HG02610 (cell line): ENCODE results near the gene ZFYVE28.
A peak's percentile ranks its signal among the peaks of the same experiment; 100 is the strongest.

Experiments
- ATAC-seq: cut with Tn5 transposase; IDR thresholded peaks from one replicate; pipeline ENCODE4 v1.9.1; 2021; ENCODE audit warnings: mild to moderate bottlenecking, moderate library complexity; ENCODE audit not compliant: unreplicated experiment

ZFYVE28 gene

DNA sequence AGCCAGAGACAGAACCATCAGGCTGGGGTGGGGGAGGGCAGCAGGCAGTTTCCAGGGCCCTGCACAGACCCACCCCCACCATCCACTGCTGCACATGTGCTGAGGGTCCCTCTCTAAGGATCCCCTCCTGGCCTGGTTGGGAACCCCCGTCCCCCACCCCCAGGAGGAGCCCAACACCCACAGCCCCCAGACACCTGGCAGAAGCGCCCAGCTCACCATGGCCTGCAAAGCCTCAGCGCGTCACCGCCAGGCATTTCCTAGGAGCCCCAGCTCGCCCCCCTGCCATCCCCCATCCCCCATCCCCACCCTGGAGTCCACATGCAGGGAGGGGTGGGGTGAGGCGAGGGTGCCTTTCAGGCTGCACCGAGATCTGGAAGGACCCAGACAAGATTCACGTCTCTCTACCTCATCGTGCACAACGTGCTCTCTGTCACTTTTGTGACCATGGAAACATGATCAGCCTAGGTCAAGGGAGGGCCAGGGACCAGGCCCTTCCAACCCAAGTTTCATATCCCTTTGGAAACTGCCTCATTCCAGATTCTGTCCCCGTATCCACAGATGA lies 165.8 kb downstream of the ZFYVE28 start:
- no peak for ATAC-seq

DNA sequence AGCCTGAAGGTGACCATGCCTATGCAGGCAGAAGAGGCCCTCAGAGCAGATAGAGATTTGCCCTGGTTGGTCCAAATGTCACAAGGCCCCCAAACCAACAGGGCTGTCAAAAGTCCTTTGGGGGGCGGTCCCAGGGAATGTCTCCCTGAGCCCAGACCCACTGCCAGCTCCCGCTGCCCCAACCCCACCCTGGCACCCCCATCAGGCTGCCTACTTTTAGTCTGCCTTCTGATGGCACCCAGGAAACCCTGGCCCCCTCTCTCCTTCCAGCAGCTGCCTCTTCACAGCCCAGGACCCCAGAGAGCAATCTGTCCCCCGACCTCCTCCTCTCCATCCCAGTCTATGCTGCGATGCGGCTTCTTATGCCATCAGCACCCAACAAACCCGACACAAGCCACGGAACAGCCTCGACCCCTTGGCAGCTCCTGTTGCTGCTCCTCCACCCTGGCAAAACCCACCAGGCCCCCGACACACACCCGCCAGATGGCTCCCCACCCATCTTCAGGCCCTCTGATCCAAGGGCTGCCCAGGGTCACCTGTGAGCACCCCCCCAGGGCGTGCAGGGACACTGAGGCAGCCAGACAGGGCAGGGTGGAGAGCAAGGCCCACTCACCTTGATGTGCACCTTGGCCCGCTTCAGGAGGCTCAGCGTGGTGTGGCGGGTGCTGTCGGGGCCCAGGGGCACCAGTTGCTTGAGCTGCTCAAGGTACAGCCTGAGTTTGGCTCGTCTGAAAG lies 166.5 kb downstream of the ZFYVE28 start:
- ATAC-seq = no peak

GRCh38 chr4:2251073-2251794 lies 167.2 kb downstream of the ZFYVE28 start:
- ATAC-seq = no peak

DNA sequence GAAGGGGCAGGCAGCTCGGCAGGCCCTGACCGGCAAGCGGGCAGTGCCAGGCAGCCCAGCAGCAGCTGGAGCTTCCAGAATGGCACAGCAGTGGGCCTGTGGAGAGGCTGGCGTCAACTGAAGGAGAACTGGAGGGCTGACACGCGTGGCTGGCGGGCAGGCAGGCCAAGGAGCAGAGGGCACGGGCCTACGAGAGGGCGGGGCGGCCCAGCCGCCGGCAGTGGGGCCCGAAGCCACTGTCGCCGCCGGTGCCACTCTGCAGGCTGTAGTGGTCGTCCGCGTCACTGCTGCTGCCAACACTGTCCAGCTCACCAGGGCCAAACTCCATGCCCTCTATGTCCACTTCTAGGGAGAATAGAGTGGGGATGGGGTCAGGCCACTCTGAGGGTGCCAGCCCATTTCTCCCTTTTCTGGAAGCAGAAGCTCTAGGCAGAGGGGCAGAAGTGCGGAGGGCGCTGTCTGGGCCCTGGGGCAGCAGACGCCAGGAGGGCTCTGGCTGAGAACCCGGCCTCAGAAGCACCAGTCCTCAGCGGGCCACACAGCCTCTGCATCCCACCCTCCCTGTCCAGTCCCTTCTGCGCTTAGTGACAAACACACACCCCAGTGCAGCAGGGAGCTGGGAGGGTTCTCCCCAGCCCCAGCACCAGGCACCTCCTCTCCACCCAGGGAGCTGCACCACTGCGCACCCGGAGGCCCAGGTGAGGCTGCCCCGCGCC lies 167.9 kb downstream of the ZFYVE28 start:
- ATAC-seq = no peak

DNA sequence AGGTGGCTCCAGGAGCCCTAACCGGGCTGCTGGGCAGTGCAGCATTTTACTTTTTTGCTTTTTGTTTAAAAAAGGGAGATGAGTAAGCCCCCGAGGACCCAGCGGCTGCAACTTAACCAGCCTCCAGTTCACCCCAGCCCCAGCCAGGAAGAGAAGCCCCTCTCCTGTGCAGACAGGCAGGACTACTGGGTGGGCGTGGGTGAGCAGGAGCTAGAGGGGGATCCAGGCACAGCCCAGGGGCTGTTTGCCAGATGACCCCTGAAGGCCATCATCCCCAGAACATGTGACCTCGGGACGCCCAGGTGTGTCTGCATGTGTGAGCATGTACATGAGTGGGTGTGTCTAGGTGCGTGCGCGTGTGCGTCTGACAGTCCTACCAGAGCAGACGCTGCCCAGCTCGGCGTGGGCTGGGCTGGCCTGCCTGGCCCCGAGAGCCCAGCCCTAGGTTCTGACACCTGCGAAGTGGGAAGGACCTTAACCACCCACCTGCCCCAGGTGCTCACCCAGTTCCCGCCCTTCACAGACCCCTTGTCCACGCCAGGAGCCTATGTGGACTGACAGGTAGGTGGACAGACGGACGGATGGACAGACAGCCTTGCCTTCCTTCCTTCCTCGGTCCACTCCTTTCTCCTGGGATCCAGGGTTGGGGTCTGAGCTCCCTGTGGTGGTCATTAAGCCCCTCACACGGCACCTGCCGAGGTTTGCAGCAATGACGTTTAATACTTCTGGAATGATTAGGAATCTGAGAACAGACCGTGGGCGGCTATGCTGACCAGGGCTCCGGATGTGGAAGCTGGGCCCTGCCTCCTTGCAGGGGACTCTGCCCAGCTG lies 168.7 kb downstream of the ZFYVE28 start:
- ATAC-seq = no peak

DNA sequence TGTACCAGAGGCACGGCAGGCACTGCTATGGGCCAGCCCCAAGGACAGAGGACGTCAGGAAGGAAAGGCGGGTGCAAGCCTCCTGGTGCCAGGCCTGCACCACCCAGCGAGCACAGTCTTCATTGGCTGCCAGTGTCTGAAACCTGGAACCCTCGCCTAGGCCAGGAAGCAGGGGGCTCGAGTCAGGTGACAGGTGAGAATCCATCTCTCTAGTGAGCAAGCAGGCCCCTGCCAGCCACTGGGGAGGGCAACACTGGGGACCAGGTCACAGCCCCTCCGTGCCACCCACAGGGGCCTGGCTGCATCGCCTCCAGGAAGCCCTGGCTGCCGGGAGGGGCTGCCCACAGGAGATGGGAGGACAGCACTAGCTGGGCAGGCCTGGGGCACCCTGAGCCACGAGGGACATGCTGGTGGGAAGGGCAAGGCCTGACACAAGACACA lies 169.6 kb downstream of the ZFYVE28 start:
- no peak for ATAC-seq

- no peak for ATAC-seq
Measured at GRCh38 chr4:2248044-2248780, 170.2 kb downstream of the ZFYVE28 start.

DNA sequence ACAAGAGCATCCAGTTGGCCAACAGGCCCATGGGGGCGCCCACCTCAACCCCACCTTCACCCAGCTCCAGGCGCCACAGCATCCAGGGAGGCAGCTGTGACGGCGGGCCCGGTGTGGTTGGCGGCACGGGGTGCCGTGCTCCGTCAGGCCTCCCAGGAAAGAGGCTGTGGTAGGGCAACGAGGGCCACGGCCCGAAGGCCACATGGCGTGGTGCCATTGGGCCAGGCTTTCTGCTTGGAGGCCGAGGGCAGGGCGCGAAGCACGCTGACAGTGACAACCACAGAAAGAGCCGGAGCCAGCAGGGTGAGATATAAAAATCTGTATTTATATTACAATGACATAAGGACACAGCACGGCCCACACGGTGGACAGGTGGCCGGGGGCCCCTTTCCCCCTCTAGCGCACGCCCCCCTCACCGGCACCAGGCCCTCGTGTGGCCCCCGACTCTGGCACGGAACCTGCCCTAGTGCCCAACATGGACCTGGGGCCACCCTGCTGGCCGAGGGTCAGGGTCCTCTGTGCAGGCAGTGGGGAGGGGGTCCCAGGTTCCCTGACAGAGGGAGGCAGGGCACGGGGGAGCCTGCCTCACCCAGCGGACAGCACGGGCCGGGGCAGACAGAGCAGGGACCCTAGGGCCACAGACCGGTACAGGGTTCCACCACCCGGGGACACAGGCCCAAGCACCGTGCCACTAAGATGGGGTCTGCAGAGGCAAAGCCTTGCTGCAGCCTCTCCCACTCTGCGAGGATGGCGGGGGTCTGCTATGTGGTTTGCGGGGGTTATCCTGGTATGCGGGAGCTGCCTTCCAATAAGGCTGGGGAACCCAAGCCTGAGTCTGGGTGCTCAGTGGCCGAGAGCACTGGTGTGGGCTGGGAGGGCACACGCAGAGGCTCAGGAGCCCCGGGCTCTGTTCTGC lies 171.1 kb downstream of the ZFYVE28 start:
- ATAC-seq = no peak

GRCh38 chr4:2246384-2247127 lies 171.9 kb downstream of the ZFYVE28 start:
- no peak for ATAC-seq

GRCh38 chr4:2245787-2246275 lies 172.6 kb downstream of the ZFYVE28 start:
- no peak for ATAC-seq

- no peak for ATAC-seq
Measured at GRCh38 chr4:2245057-2245786, 173.2 kb downstream of the ZFYVE28 start.

DNA sequence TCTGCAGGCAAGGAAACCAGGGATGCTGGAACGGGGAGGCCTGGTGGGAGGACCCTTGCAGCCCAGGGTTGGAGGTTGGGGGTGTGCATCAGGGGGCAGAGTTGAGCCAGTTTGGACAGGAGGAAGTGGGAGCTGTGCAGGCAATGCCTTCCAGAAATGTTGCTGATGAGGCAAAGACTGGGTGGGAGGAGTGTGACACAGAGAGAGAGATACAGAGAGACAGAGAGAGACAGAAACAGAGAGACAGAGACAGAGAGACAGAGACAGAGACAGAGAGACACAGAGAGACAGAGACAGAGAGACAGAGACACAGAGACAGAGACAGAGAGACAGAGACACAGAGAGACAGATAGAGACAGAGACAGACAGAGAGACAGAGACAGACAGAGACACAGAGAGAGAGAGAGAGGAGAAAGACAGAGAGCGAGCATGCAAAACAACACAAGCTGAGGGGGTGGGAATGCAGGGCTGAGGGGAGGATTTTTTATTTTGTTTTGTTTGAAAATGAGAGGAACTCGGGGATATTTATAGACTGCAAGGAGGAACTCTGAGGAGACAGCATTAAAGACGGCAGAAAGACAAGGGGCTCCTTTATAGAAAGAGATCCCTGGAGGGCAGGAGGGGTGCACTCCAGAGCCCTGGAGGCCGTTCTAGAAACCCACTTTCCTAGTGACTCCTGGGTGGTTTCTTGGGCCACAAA lies 174.6 kb downstream of the ZFYVE28 start:
- no peak for ATAC-seq

DNA sequence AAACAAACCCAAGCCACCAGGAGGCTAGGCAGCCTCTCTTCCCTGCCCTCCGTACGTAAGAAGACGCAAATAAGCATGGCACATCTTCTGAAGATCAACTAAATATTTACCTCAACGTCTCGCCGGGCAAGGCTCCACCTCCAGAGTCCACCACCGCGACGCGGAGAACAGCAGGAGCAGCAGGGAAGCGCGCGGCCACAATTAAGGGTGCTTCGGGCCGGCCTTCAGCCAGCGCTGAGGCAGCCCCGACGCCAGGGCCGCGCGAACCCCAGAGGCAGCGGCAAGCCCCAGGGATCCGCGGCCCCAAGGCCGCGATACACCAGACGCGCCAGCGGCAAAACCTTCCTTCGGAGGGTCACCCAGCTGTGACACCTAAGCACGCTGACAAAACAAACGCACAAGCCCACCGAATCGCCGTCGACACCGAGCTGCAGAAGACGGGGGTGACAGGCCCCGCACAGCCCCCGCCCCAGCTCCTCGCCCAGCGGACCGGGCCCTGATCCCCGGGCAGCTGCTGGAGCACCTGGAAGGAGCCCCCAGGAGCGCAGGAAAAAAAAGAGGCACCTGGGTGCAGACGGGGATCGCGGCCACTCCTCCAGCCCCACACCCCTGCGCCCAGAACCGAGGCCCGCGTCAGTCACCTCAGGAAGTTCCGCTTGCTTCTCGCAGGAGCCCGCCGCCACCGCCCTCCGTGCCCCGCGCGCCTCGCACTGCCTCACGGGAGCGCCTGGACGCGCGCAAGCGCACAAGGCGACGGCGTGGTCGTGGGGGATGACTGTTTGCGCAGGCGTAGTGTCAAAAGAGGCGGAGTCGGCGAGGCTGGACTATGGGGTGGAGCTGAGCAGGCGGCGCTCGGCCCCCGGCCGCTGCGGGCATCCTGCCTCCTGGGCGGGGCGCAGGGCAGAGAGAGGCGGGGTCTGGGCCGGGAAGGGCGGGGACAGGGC lies 176.8 kb downstream of the ZFYVE28 start, which contains the start of the genes HAUS3 and POLN:
Gene HAUS3, minus strand, starts transcription at position 712 of the 944 bp plus-strand sequence. CDS start 1,175 bp downstream, outside the sequence.
Gene POLN, minus strand, starts transcription at position 712 of the 944 bp plus-strand sequence. CDS start 12,890 bp downstream, outside the sequence.
- ATAC-seq = peak; percentile 92

- no peak for ATAC-seq
Measured at GRCh38 chr4:2241003-2241402, 177.4 kb downstream of the ZFYVE28 start.

DNA sequence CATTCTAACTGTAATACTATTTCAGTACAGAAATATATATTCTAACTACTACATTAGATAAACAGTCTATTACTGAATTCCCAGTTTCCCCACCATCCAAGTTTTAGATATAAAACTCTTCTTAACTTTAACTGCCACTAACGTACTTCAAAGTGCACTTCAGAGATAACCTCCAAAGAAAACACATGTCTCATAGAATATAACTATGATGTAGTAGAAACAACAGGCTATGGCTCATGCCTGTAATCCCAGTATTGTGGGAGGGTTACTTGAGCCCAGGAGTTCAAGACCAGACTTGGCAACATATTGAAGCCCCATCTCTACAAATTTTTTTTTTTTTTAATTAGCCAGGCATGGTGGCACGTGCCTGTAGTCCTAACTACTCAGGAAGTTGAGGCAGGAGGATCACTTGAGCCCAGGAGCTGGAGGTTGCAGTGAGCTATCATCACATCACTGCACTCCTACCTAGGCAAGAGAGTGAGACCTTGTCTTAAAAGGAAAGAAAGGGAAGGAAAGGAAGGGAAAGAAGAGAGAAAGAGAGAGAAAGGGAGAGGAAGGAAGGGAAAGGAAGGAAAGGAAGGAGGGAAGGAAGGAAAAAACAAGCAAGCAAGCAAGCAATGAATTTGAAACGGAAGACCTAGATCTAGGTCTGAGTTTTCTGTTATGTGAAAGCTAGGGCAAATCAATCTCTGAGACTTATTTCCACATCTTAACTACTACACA lies 181.3 kb downstream of the ZFYVE28 start:
- no peak for ATAC-seq
